Inflammatory macrophage treated with lipopolysaccharide for 4 hours (primary cell): ENCODE results near the gene DCDC2.

ENCODE experiments used
- DNase-seq: peaks from one replicate; pipeline ENCODE4 v3.0.0-alpha.2; 2020

The DCDC2 gene

DNA sequence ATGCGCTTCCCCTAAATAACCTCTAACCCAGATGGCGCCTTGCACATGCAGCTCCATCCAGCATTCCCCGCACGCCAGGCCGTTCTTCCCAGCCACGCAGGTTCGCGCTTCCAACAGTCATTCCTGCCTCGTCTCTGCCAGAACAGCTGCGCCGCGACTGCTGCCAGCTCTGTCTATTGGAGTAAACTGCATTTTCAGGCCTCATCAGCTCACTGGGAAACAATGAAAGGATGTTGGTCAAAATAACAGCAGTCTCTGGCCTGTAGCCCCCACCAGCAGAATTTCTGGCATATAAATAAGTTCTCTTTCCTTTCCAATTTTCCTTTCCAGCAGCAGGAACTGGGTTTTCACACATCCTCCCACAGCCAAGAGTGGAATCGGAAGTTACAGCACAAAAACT, 217.3 kb downstream of the DCDC2 start:
- no peak for DNase-seq

DNA sequence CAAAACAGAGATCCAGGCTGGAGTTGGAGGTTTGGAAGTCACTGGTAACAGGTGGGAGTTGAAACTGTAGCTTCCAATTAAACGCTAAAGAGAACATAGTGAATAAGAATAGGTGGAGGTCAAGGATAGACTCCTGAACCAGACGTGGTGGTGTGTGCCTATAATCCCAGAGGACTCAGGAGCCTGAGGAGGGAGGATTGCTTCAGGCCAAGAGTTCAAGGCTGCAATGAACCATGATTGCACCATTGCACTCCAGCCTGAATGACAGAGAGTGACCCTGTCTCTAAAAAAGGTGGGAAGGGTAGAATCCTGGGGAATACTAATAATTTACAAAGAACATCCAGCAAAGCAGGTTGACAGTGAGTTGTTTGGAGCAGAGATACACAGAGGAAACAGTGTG, 218.2 kb downstream of the DCDC2 start:
- no peak for DNase-seq

- no peak for DNase-seq
Observed at GRCh38 chr6:24139080-24139479, 218.8 kb downstream of the DCDC2 start.

DNA sequence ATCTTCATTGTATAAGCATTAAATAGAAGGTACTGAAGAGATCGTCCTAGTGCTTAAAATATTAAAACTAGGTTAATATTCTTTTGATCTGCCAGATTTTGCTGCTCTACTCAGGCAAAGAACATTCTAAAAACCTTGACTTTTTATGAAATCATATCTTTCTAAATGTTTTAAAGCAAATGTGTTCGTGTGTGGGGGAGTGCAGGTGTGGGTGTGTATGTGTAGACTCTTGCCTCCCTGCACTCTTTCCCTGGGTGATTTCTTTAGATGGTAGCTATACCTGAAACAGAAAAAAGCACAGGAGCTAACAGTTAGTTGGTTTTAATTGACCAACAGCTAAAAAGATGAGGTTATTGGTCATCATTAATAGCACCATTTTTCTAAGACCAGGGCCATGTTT, 226.1 kb downstream of the DCDC2 start:
- no peak for DNase-seq

- DNase-seq, result no peak
Observed at GRCh38 chr6:24127316-24127715, 230.5 kb downstream of the DCDC2 start.

GRCh38 chr6:24126586-24127192, 231.2 kb downstream of the DCDC2 start:
- peak; percentile 39 for DNase-seq

DNA sequence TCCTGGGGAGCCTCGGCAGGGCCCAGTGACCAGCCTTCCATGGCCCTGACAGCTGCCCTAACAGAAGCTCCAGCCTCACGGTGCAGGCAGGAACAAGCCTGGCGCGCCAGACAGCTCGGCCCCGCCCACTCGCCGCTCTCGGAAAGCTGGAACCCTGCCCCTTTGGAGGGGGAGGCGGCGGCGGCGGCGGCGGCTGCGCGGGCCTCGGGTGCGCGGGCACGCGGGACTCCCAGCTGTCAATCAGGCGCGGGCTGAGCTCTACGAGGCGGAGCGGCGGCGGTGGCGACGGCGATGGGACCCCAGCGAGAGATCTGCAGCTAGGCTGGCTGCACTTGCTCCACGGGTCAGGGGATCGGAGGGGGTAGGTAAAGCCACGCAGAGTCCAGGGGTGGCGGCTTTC, 231.9 kb downstream of the DCDC2 start, which contains the start of gene NRSN1:
Gene NRSN1 (plus strand): TSS at position 236 of the 400 bp plus-strand sequence. CDS start 8,113 bp downstream, outside the sequence.
- no peak for DNase-seq

DNA sequence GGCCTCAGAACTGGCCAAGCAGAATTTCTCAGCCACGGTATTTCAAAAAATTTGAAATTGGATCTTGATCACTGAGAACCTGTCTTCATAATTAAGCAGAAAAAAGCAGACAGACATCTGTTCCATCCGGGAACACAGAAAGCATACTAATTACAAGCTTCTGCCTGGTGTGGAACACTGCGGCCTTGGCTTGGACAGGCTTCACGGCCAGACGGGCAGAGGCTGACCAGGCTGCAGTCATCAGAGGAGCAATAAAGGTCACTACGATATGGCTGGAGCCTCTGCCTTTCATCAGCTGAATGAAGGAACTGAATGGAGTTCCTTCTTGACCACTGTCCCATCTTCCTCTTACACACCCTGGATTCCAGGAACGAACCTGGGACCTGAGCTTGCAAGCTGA, 235.7 kb downstream of the DCDC2 start:
- DNase-seq, result no peak
